ENCODE data around the gene HIF3A.

DNA sequence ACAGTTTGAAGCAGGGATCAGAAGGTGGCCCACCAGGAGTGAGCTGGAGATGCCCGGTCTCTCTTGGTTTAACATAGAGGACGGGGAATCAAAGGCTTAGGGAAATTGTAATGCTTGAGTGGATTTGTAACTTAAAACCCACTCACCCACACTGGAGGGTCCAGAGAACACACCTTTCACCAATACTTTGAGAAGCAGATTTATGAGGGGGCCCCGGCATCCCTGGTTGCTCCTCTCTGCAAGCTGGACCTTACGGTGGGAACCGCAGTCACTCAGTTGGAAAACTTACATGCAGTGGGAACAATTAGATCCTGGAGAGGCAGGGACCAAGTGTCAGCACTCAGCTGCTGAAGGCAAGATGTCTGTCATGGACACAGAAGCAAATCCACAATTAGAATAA lies 70.6 kb downstream of the HIF3A start:
- TF ChIP-seq, protein P1, sequence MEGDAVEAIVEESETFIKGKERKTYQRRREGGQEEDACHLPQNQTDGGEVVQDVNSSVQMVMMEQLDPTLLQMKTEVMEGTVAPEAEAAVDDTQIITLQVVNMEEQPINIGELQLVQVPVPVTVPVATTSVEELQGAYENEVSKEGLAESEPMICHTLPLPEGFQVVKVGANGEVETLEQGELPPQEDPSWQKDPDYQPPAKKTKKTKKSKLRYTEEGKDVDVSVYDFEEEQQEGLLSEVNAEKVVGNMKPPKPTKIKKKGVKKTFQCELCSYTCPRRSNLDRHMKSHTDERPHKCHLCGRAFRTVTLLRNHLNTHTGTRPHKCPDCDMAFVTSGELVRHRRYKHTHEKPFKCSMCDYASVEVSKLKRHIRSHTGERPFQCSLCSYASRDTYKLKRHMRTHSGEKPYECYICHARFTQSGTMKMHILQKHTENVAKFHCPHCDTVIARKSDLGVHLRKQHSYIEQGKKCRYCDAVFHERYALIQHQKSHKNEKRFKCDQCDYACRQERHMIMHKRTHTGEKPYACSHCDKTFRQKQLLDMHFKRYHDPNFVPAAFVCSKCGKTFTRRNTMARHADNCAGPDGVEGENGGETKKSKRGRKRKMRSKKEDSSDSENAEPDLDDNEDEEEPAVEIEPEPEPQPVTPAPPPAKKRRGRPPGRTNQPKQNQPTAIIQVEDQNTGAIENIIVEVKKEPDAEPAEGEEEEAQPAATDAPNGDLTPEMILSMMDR (IDR thresholded peaks at IDR 0.05): no peak
- TF ChIP-seq POLR2A (IDR thresholded peaks at IDR 0.05): no peak
